Activated CD4-positive, alpha-beta memory T cell treated with anti-CD3 and anti-CD28 coated beads, Interleukin-2, amount 10 ng/mL, durations not matched to agents 7 days and 5 days (primary cell): ENCODE data around the gene ANKFN1. TPM values are rescaled to one million over a fixed set of nuclear protein-coding genes. Genes with fewer than 3 reads are reported as not detected.
"Not testable (repeated sequence)": the region's sequence is repeated elsewhere in the genome, so short reads cannot be mapped to it uniquely, and the experiment has no call there.

ENCODE experiments used
- CTCF ChIA-PET: fragments of 350-600 bp; sonication (Branson Sonifier 250); formaldehyde crosslinking; loops from one replicate; lab custom pipeline; 2021; ENCODE audit warnings: antibody characterized with exemption, inconsistent platforms; lab: Charles Lee
- POLR2A ChIA-PET: fragments of 350-600 bp; sonication (Branson Sonifier 250); formaldehyde crosslinking; loops from one replicate; lab custom pipeline; 2021; ENCODE audit warnings: antibody characterized with exemption; lab: Charles Lee
- DNase-seq: peaks from one replicate; pipeline ENCODE4 v3.0.0-alpha.2; 2020
- H3K27ac Mint-ChIP-seq: one replicate; pipeline ENCODE4 v1.8.0; 2021; ENCODE audit warnings: mild to moderate bottlenecking, mixed read lengths
- H3K27me3 Mint-ChIP-seq: one replicate; pipeline ENCODE4 v1.8.0; 2021; ENCODE audit warnings: mixed read lengths
- H3K36me3 Mint-ChIP-seq: one replicate; pipeline ENCODE4 v1.8.0; 2021; ENCODE audit warnings: low read depth, mixed read lengths
- H3K4me1 Mint-ChIP-seq: one replicate; pipeline ENCODE4 v1.8.0; 2021; ENCODE audit warnings: mixed read lengths
- H3K4me3 Mint-ChIP-seq: one replicate; pipeline ENCODE4 v1.8.0; 2021; ENCODE audit warnings: mild to moderate bottlenecking, mixed read lengths
- H3K9me3 Mint-ChIP-seq: one replicate; pipeline ENCODE4 v1.8.0; 2021; ENCODE audit warnings: mixed read lengths
- total RNA-seq, 2 experiments: library from RNA; stranded (reverse); gene quantifications; one replicate each; pipeline ENCODE4 v1.2.3, GENCODE V29; 2021

Gene ANKFN1
- total RNA-seq, 2 experiments from 2014 or later: not detected

- H3K4me1 Mint-ChIP-seq: no peaks in the 10 kb centered on the region
- no peak overlapping the region for H3K4me3 Mint-ChIP-seq
- POLR2A ChIA-PET: no interaction called here
- CTCF ChIA-PET: no interaction called here
- no peaks in the 10 kb centered on the region for H3K9me3 Mint-ChIP-seq
- H3K27me3 Mint-ChIP-seq: peaks cover 1% of the 10 kb centered on the region
- no peak overlapping the region for H3K27ac Mint-ChIP-seq
- no peaks in the 10 kb centered on the region for H3K36me3 Mint-ChIP-seq
- DNase-seq: no peak
These were observed 236.1 kb downstream of the ANKFN1 start for GRCh38 chr17:56389356-56389755.

- POLR2A ChIA-PET: no interaction called here
- CTCF ChIA-PET: no interaction called here
- DNase-seq: no peak
- no peak overlapping the region for H3K4me3 Mint-ChIP-seq
- no peaks in the 10 kb centered on the region for H3K9me3 Mint-ChIP-seq
- no peak overlapping the region for H3K27ac Mint-ChIP-seq
- no peaks in the 10 kb centered on the region for H3K36me3 Mint-ChIP-seq
- H3K4me1 Mint-ChIP-seq: no peaks in the 10 kb centered on the region
- peaks cover 1% of the 10 kb centered on the region for H3K27me3 Mint-ChIP-seq
These were observed 239.0 kb downstream of the ANKFN1 start for GRCh38 chr17:56392321-56392720.

GRCh38 chr17:56393156-56393555 is 239.9 kb downstream of the ANKFN1 start:
- no peak for DNase-seq
- no peaks in the 10 kb centered on the region for H3K4me1 Mint-ChIP-seq
- H3K27ac Mint-ChIP-seq: no peak overlapping the region
- no peaks in the 10 kb centered on the region for H3K9me3 Mint-ChIP-seq
- no peaks in the 10 kb centered on the region for H3K36me3 Mint-ChIP-seq
- ChIA-PET CTCF (no interaction called here), POLR2A (no interaction called here)
- no peak overlapping the region for H3K4me3 Mint-ChIP-seq
- H3K27me3 Mint-ChIP-seq: peaks cover 1% of the 10 kb centered on the region

- no peak for DNase-seq
- peaks cover 4% of the 10 kb centered on the region for H3K27me3 Mint-ChIP-seq
- no peak overlapping the region for H3K27ac Mint-ChIP-seq
- H3K9me3 Mint-ChIP-seq: no peaks in the 10 kb centered on the region
- CTCF ChIA-PET: no interaction called here
- H3K4me1 Mint-ChIP-seq: no peaks in the 10 kb centered on the region
- POLR2A ChIA-PET: no interaction called here
- H3K4me3 Mint-ChIP-seq: no peak overlapping the region
- no peaks in the 10 kb centered on the region for H3K36me3 Mint-ChIP-seq
These were observed 242.5 kb downstream of the ANKFN1 start for GRCh38 chr17:56395787-56396186.

- CTCF ChIA-PET: no interaction called here
- Mint-ChIP-seq H3K27ac (no peak overlapping the region), H3K36me3 (no peaks in the 10 kb centered on the region), H3K4me3 (no peak overlapping the region), H3K27me3 (peaks cover 2% of the 10 kb centered on the region), H3K4me1 (no peaks in the 10 kb centered on the region), H3K9me3 (no peaks in the 10 kb centered on the region)
- DNase-seq: no peak
- POLR2A ChIA-PET: no interaction called here
These were observed 253.8 kb downstream of the ANKFN1 start for GRCh38 chr17:56407086-56407485.

GRCh38 chr17:56412356-56412755 is 259.1 kb downstream of the ANKFN1 start:
- H3K36me3 Mint-ChIP-seq, H3K4me1 Mint-ChIP-seq, H3K27ac Mint-ChIP-seq, CTCF ChIA-PET, H3K4me3 Mint-ChIP-seq, H3K9me3 Mint-ChIP-seq, H3K27me3 Mint-ChIP-seq, DNase-seq, POLR2A ChIA-PET: not testable (repeated sequence)

GRCh38 chr17:56416682-56417351 is 263.5 kb downstream of the ANKFN1 start:
- no peaks in the 10 kb centered on the region for H3K27me3 Mint-ChIP-seq

GRCh38 chr17:56424005-56424404 is 270.7 kb downstream of the ANKFN1 start:
- Mint-ChIP-seq H3K4me1 (no peaks in the 10 kb centered on the region), H3K27me3 (peaks cover 7% of the 10 kb centered on the region), H3K4me3 (no peak overlapping the region), H3K27ac (no peak overlapping the region), H3K9me3 (no peaks in the 10 kb centered on the region), H3K36me3 (no peaks in the 10 kb centered on the region)
- POLR2A ChIA-PET: no interaction called here
- DNase-seq: no peak
- CTCF ChIA-PET: no interaction called here

More at GRCh38 chr17:56416682-56417351, 263.5 kb downstream of the ANKFN1 start:
- H3K9me3 Mint-ChIP-seq: peaks cover 5% of the 10 kb centered on the region
- ChIA-PET POLR2A (no interaction called here), CTCF (no interaction called here)
- H3K4me3 Mint-ChIP-seq: no peak overlapping the region
- no peak for DNase-seq
- no peaks in the 10 kb centered on the region for H3K4me1 Mint-ChIP-seq
- no peak overlapping the region for H3K27ac Mint-ChIP-seq
- H3K36me3 Mint-ChIP-seq: no peaks in the 10 kb centered on the region

GRCh38 chr17:56424543-56425044 is 271.3 kb downstream of the ANKFN1 start:
- Mint-ChIP-seq H3K27me3 (peaks cover 7% of the 10 kb centered on the region), H3K27ac (no peak overlapping the region), H3K4me3 (no peak overlapping the region), H3K9me3 (no peaks in the 10 kb centered on the region), H3K4me1 (no peaks in the 10 kb centered on the region), H3K36me3 (no peaks in the 10 kb centered on the region)
- CTCF ChIA-PET: no interaction called here
- DNase-seq: no peak
- POLR2A ChIA-PET: no interaction called here

- no peaks in the 10 kb centered on the region for H3K9me3 Mint-ChIP-seq
- POLR2A ChIA-PET: no interaction called here
- H3K27me3 Mint-ChIP-seq: peaks cover 7% of the 10 kb centered on the region
- CTCF ChIA-PET: no interaction called here
- H3K4me1 Mint-ChIP-seq: no peaks in the 10 kb centered on the region
- DNase-seq: no peak
- H3K27ac Mint-ChIP-seq: no peak overlapping the region
- H3K4me3 Mint-ChIP-seq: no peak overlapping the region
- H3K36me3 Mint-ChIP-seq: no peaks in the 10 kb centered on the region
These were observed 272.2 kb downstream of the ANKFN1 start for GRCh38 chr17:56425483-56425882.

- no peak overlapping the region for H3K27ac Mint-ChIP-seq
- ChIA-PET POLR2A (no interaction called here), CTCF (no interaction called here)
- H3K9me3 Mint-ChIP-seq: no peaks in the 10 kb centered on the region
- no peak overlapping the region for H3K4me3 Mint-ChIP-seq
- no peaks in the 10 kb centered on the region for H3K4me1 Mint-ChIP-seq
- no peak for DNase-seq
- peaks cover 7% of the 10 kb centered on the region for H3K27me3 Mint-ChIP-seq
- no peaks in the 10 kb centered on the region for H3K36me3 Mint-ChIP-seq
These were observed 273.6 kb downstream of the ANKFN1 start for GRCh38 chr17:56426901-56427300.

- H3K4me1 Mint-ChIP-seq: no peaks in the 10 kb centered on the region
- peaks cover 9% of the 10 kb centered on the region for H3K27me3 Mint-ChIP-seq
- H3K4me3 Mint-ChIP-seq: no peak overlapping the region
- no peaks in the 10 kb centered on the region for H3K36me3 Mint-ChIP-seq
- no peak for DNase-seq
- H3K9me3 Mint-ChIP-seq: no peaks in the 10 kb centered on the region
- no peak overlapping the region for H3K27ac Mint-ChIP-seq
- ChIA-PET CTCF (no interaction called here), POLR2A (no interaction called here)
These were observed 278.5 kb downstream of the ANKFN1 start for GRCh38 chr17:56431736-56432135.

- no peak overlapping the region for H3K4me3 Mint-ChIP-seq
- H3K9me3 Mint-ChIP-seq: no peaks in the 10 kb centered on the region
- ChIA-PET POLR2A (no interaction called here), CTCF (no interaction called here)
- H3K27ac Mint-ChIP-seq: no peak overlapping the region
- no peaks in the 10 kb centered on the region for H3K4me1 Mint-ChIP-seq
- no peak for DNase-seq
- H3K27me3 Mint-ChIP-seq: peaks cover 12% of the 10 kb centered on the region
- no peaks in the 10 kb centered on the region for H3K36me3 Mint-ChIP-seq
These were observed 279.2 kb downstream of the ANKFN1 start for GRCh38 chr17:56432443-56432842.

- H3K27me3 Mint-ChIP-seq: peaks cover 20% of the 10 kb centered on the region
These were observed 281.3 kb downstream of the ANKFN1 start for GRCh38 chr17:56434610-56435009.

More at GRCh38 chr17:56434610-56435009, 281.3 kb downstream of the ANKFN1 start:
- CTCF ChIA-PET: no interaction called here
- DNase-seq: no peak
- no peak overlapping the region for H3K27ac Mint-ChIP-seq
- POLR2A ChIA-PET: no interaction called here
- H3K36me3 Mint-ChIP-seq: no peaks in the 10 kb centered on the region
- no peak overlapping the region for H3K4me3 Mint-ChIP-seq
- no peaks in the 10 kb centered on the region for H3K9me3 Mint-ChIP-seq
- no peaks in the 10 kb centered on the region for H3K4me1 Mint-ChIP-seq
